GM12878 (cell line): ENCODE measurements around the gene UQCRQ. TPM values are rescaled to one million over a fixed set of nuclear protein-coding genes. Genes with fewer than 3 reads are reported as not detected.

Source experiments
- BCL11A ChIP-seq: IDR thresholded peaks from 2 replicates; pipeline ENCODE4 v1.6.1; 2011; ENCODE audit warnings: low read depth, low read length
- CHD1 ChIP-seq: IDR thresholded peaks from 2 replicates; pipeline ENCODE4 v1.6.1; 2012; ENCODE audit warnings: low read depth, low read length, improper control_type of control experiment
- E4F1 ChIP-seq: fragments of 450-650 bp; IDR thresholded peaks from 2 replicates; pipeline ENCODE4 v1.6.1; 2018; ENCODE audit warnings: borderline replicate concordance, mild to moderate bottlenecking; ENCODE audit not compliant: partially characterized antibody
- GATAD2B ChIP-seq: fragments of 450-650 bp; conservative IDR thresholded peaks from 2 replicates; pipeline ENCODE4 v1.6.1; 2017; ENCODE audit warnings: low read depth, mild to moderate bottlenecking, moderate library complexity
- HDAC2 ChIP-seq: fragments of 200-600 bp; sonication (generic); IDR thresholded peaks from 2 replicates; pipeline ENCODE4 v1.6.1; 2017
- KAT2A ChIP-seq: conservative IDR thresholded peaks from 2 replicates; pipeline ENCODE4 v1.6.1; 2011; ENCODE audit warnings: low read depth, low read length; ENCODE audit not compliant: control insufficient read depth
- KDM1A ChIP-seq: fragments of 200-600 bp; sonication (generic); IDR thresholded peaks from 2 replicates; pipeline ENCODE4 v1.6.1; 2016; ENCODE audit warnings: borderline replicate concordance
- LARP7 ChIP-seq: fragments of 450-650 bp; IDR thresholded peaks from 2 replicates; pipeline ENCODE4 v1.6.1; 2017; ENCODE audit warnings: mild to moderate bottlenecking
- MTA3 ChIP-seq: IDR thresholded peaks from 2 replicates; pipeline ENCODE4 v1.6.1; 2012; ENCODE audit warnings: low read length, inconsistent platforms, borderline replicate concordance
- MYC ChIP-seq: IDR thresholded peaks from 2 replicates; pipeline ENCODE4 v1.6.1; 2011; ENCODE audit warnings: mild to moderate bottlenecking, low read length, moderate library complexity, inconsistent platforms; ENCODE audit not compliant: insufficient read depth, insufficient replicate concordance, insufficient read length, severe bottlenecking
- NBN ChIP-seq: fragments of 450-650 bp; IDR thresholded peaks from 2 replicates; pipeline ENCODE4 v1.6.1; 2016
- NR2C1 ChIP-seq: fragments of 450-650 bp; IDR thresholded peaks from 2 replicates; pipeline ENCODE4 v1.6.1; 2017; ENCODE audit warnings: antibody characterized with exemption, mild to moderate bottlenecking, moderate library complexity
- RCOR1 ChIP-seq: conservative IDR thresholded peaks from 2 replicates; pipeline ENCODE4 v1.6.1; 2012; ENCODE audit warnings: low read depth, low read length, improper control_type of control experiment
- SIX5 ChIP-seq: IDR thresholded peaks from 2 replicates; pipeline ENCODE4 v1.6.1; 2011; ENCODE audit warnings: mild to moderate bottlenecking, low read depth, low read length, moderate library complexity; ENCODE audit not compliant: severe bottlenecking
- SPI1 ChIP-seq: IDR thresholded peaks from 2 replicates; pipeline ENCODE4 v1.6.1; 2011; ENCODE audit warnings: low read depth, mild to moderate bottlenecking, low read length, moderate library complexity, borderline replicate concordance; ENCODE audit not compliant: insufficient read depth
- TCF3 ChIP-seq: IDR thresholded peaks from 2 replicates; pipeline ENCODE4 v1.6.1; 2012; ENCODE audit warnings: low read depth, mild to moderate bottlenecking, low read length, borderline replicate concordance; ENCODE audit not compliant: insufficient read depth
- YBX1 ChIP-seq: fragments of 450-650 bp; IDR thresholded peaks from 2 replicates; pipeline ENCODE4 v1.6.1; 2016; ENCODE audit warnings: antibody characterized with exemption
- ZNF24 ChIP-seq: fragments of 450-650 bp; IDR thresholded peaks from 2 replicates; pipeline ENCODE4 v1.6.1; 2017; ENCODE audit warnings: antibody characterized with exemption, mild to moderate bottlenecking
- ZNF384 ChIP-seq: IDR thresholded peaks from 2 replicates; pipeline ENCODE4 v1.6.1; 2012; ENCODE audit warnings: low read depth, mild to moderate bottlenecking, low read length, improper control_type of control experiment, borderline replicate concordance
- polyA plus RNA-seq, 11 experiments: library from polyadenylated mRNA; depleted of rRNA in 4 of 11; unstranded in 6 of 11; stranded (reverse) in 5 of 11; fragments of >200 nt; fragmentation: Nextera tagmentation in 4 of 11; fragmentation: Illumina TruSeq in 1 of 11; extraction: Ambion mirVana in 4 of 11; extraction: Trizol in 1 of 11; gene quantifications; 1 replicate in 1 of 11; 2 replicates in 10 of 11; pipeline versions ENCODE4 v1.2.1 to v1.2.3, GENCODE V29; 2011 to 2016; ENCODE audit warnings: inconsistent platforms in 2 of 11, missing spikeins in 2 of 11, low read depth in 1 of 11
- total RNA-seq, 4 experiments: library from RNA; depleted of rRNA in 3 of 4; stranded (reverse); fragments of >200 nt in 3 of 4; fragmentation: Illumina TruSeq in 1 of 4; extraction: Trizol in 1 of 4; gene quantifications; 2 replicates each; pipeline versions ENCODE4 v1.2.1 to v1.2.3, GENCODE V29; 2013 to 2021
- TF ChIP-seq, protein P1 (sequence below): fragments of 450-650 bp; formaldehyde crosslinking; IDR thresholded peaks from 2 replicates; pipeline ENCODE4 v1.4.0; 2022; ENCODE audit warnings: mild to moderate bottlenecking, moderate library complexity
- TF ChIP-seq, protein P2 (sequence below): fragments of 450-650 bp; IDR thresholded peaks from 2 replicates; pipeline ENCODE4 v1.6.1; 2017; ENCODE audit warnings: mild to moderate bottlenecking, moderate library complexity

UQCRQ gene
- total and polyA plus RNA-seq, 10 of the 15 experiments (the other 5 are each of a cell fraction or from before 2014, with no cell fraction given), result 121 to 1,579 (median 408) TPM

DNA sequence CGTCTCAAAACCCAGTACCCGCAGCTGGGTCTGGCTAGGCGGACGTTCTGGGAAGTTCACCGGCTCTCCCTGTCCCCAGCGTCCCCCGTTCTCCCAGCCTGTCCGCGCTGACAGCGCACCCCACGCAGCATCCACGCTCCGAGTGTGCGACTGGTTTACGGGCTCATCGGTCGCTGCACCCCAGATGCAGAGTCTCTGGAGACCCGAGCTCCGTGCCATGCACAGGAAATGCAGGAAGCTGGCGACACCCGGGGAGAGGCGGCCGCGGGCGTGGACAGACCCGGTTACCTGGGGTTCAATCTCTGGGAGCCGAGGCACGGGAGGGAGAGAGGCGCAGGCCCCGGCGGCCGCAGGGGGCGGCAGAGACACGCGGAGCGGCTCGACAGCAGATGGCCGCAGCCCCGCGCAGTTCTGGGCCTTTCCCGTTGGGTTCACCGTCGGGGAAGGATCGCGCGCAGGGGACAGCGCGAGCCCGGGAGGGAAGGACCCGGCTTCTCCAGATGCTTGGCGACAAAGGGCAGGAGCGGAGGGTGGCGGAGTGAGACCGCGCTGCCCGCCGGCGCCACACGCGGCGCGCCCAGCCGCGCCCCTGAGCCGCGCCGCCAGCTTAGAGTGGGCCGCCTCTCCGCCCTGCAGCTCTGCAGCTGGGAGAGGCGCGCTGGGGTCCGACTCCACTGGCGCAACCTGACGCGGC is 36.6 kb upstream of the UQCRQ start (continued):
- TF ChIP-seq, protein P1, sequence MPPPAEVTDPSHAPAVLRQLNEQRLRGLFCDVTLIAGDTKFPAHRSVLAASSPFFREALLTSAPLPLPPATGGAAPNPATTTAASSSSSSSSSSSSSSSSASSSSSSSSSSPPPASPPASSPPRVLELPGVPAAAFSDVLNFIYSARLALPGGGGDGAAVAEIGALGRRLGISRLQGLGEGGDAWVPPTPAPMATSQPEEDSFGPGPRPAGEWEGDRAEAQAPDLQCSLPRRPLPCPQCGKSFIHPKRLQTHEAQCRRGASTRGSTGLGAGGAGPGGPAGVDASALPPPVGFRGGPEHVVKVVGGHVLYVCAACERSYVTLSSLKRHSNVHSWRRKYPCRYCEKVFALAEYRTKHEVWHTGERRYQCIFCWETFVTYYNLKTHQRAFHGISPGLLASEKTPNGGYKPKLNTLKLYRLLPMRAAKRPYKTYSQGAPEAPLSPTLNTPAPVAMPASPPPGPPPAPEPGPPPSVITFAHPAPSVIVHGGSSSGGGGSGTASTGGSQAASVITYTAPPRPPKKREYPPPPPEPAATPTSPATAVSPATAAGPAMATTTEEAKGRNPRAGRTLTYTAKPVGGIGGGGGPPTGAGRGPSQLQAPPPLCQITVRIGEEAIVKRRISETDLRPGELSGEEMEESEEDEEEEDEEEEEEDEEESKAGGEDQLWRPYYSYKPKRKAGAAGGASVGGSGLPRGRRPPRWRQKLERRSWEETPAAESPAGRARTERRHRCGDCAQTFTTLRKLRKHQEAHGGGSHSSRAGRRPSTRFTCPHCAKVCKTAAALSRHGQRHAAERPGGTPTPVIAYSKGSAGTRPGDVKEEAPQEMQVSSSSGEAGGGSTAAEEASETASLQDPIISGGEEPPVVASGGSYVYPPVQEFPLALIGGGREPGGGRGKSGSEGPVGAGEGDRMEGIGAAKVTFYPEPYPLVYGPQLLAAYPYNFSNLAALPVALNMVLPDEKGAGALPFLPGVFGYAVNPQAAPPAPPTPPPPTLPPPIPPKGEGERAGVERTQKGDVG, result no peak
- no peak for TF ChIP-seq BCL11A
- TF ChIP-seq CHD1, result no peak
- peak; percentile 44 for TF ChIP-seq MYC
- peak; percentile 91 for TF ChIP-seq LARP7
- no peak for TF ChIP-seq KDM1A
- TF ChIP-seq ZNF24, result no peak
- no peak for TF ChIP-seq SIX5
- TF ChIP-seq TCF3, result peak; percentile 65; the same call in 1 of the 2 replicates
- TF ChIP-seq, protein P2, sequence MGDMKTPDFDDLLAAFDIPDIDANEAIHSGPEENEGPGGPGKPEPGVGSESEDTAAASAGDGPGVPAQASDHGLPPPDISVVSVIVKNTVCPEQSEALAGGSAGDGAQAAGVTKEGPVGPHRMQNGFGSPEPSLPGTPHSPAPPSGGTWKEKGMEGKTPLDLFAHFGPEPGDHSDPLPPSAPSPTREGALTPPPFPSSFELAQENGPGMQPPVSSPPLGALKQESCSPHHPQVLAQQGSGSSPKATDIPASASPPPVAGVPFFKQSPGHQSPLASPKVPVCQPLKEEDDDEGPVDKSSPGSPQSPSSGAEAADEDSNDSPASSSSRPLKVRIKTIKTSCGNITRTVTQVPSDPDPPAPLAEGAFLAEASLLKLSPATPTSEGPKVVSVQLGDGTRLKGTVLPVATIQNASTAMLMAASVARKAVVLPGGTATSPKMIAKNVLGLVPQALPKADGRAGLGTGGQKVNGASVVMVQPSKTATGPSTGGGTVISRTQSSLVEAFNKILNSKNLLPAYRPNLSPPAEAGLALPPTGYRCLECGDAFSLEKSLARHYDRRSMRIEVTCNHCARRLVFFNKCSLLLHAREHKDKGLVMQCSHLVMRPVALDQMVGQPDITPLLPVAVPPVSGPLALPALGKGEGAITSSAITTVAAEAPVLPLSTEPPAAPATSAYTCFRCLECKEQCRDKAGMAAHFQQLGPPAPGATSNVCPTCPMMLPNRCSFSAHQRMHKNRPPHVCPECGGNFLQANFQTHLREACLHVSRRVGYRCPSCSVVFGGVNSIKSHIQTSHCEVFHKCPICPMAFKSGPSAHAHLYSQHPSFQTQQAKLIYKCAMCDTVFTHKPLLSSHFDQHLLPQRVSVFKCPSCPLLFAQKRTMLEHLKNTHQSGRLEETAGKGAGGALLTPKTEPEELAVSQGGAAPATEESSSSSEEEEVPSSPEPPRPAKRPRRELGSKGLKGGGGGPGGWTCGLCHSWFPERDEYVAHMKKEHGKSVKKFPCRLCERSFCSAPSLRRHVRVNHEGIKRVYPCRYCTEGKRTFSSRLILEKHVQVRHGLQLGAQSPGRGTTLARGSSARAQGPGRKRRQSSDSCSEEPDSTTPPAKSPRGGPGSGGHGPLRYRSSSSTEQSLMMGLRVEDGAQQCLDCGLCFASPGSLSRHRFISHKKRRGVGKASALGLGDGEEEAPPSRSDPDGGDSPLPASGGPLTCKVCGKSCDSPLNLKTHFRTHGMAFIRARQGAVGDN, result no peak
- no peak for TF ChIP-seq SPI1
- TF ChIP-seq HDAC2, result no peak
- no peak for TF ChIP-seq RCOR1
- TF ChIP-seq E4F1, result no peak
- TF ChIP-seq KAT2A, result no peak
- TF ChIP-seq NBN, result no peak
- TF ChIP-seq ZNF384, result no peak
- peak; percentile 68 for TF ChIP-seq GATAD2B
- TF ChIP-seq MTA3, result no peak
- TF ChIP-seq NR2C1, result no peak
- no peak for TF ChIP-seq YBX1
